HepG2 (cell line): ENCODE measurements around the gene BEND3. TPM values are rescaled to one million over a fixed set of nuclear protein-coding genes. Genes with fewer than 3 reads are reported as not detected.
"Not testable (repeated sequence)": the region's sequence is repeated elsewhere in the genome, so short reads cannot be mapped to it uniquely, and the experiment has no call there.

Experiments
- ATAC-seq: fragments of 200-7000 bp; cut with Tn5 transposase; 3 replicates; pipeline ENCODE4 v1.9.1; 2020; ENCODE audit warnings: mild to moderate bottlenecking, moderate library complexity
- BruUV-seq: library from RNA; stranded (reverse); fragments of 400-500 nt; replicated peaks from 2 replicates; lab custom pipeline; 2021; lab: Mats Ljungman, UMichigan
- CTCF ChIA-PET: fragments of 300-600 bp; formaldehyde crosslinking; extraction: SDS; loops from one replicate; lab custom pipeline; 2021; ENCODE audit warnings: low total read pairs, inconsistent platforms, low intra/inter-chr PET ratio; lab: Yijun Ruan, JAX
- POLR2A ChIA-PET: fragments of 350-600 bp; sonication (Branson Sonifier 250); formaldehyde crosslinking; loops from one replicate; lab custom pipeline; 2020; ENCODE audit warnings: antibody characterized with exemption, inconsistent platforms; lab: Yijun Ruan, JAX
- DNase-seq: peaks from one replicate; pipeline ENCODE4 v3.0.0-alpha.2; 2015; ENCODE audit warnings: low spot score
- FAIRE-seq: peaks from 3 replicates; lab custom pipeline; 2011; peaks lifted over from hg19 to GRCh38; lab: Jason Lieb, UNC
- H2AFZ ChIP-seq: one replicate; pipeline ENCODE4 v1.6.1; 2011; ENCODE audit warnings: low read length, inconsistent platforms
- H3K27ac ChIP-seq: fragments of 300-600 bp; 3 replicates; pipeline ENCODE4 v1.8.0; 2011; ENCODE audit warnings: mixed run types, mild to moderate bottlenecking, mixed read lengths, low read length, inconsistent platforms; ENCODE audit not compliant: insufficient read depth; ENCODE audit errors: extremely low read length
- H3K27me3 ChIP-seq, 2 experiments: fragments of 200-600 bp in 1 of 2; 2 replicates in 1 of 2; 3 replicates in 1 of 2; pipeline versions ENCODE4 v1.6.0 to v1.8.0; 2011; ENCODE audit warnings: low read length in 2 of 2, mild to moderate bottlenecking in 2 of 2, moderate library complexity in 2 of 2, inconsistent platforms in 1 of 2; ENCODE audit not compliant: insufficient read depth in 2 of 2, control insufficient read depth in 1 of 2
- H3K36me3 ChIP-seq, 2 experiments: fragments of 200-600 bp in 1 of 2; replicated peaks in 1 of 2; 2 replicates in 1 of 2; 3 replicates in 1 of 2; pipeline versions ENCODE4 v1.5.1 to v1.8.0; 2011; ENCODE audit warnings: low read length in 2 of 2, inconsistent platforms in 1 of 2; ENCODE audit not compliant: insufficient read depth in 2 of 2, control insufficient read depth in 1 of 2
- H3K4me1 ChIP-seq: 2 replicates; pipeline ENCODE4 v1.5.1; 2012; ENCODE audit warnings: low read length, inconsistent platforms; ENCODE audit not compliant: insufficient read depth
- H3K4me2 ChIP-seq: 2 replicates; pipeline ENCODE4 v1.6.0; 2011; ENCODE audit warnings: low read depth, low read length, inconsistent platforms
- H3K4me3 ChIP-seq, 3 experiments: fragments of 200-600 bp in 1 of 3; sonication (generic), shearing (Covaris generic) in 1 of 3; replicated peaks in 1 of 3; 2 replicates each; pipeline ENCODE4 v1.5.1; 2011 to 2016; ENCODE audit warnings: low read length in 3 of 3, inconsistent platforms in 2 of 3, low read depth in 2 of 3, mild to moderate bottlenecking in 2 of 3, control low read depth in 1 of 3, mixed read lengths in 1 of 3; ENCODE audit not compliant: insufficient read depth in 1 of 3
- H3K79me2 ChIP-seq: one replicate; pipeline ENCODE4 v1.6.1; 2011; ENCODE audit warnings: low read length, inconsistent platforms; ENCODE audit not compliant: insufficient read depth
- H3K9ac ChIP-seq: 2 replicates; pipeline ENCODE4 v1.6.0; 2011; ENCODE audit warnings: mild to moderate bottlenecking, low read depth, low read length, inconsistent platforms; ENCODE audit not compliant: insufficient read depth
- H3K9me3 ChIP-seq: 2 replicates; pipeline ENCODE4 v1.5.1; 2012; ENCODE audit warnings: mild to moderate bottlenecking, low read length
- H4K20me1 ChIP-seq: 2 replicates; pipeline ENCODE4 v1.6.0; 2011; ENCODE audit warnings: inconsistent platforms, mild to moderate bottlenecking, low read length, moderate library complexity; ENCODE audit not compliant: insufficient read depth
- BATF2 ChIP-seq: sonication (generic); formaldehyde crosslinking; IDR thresholded peaks from 2 replicates; pipeline ENCODE4 v1.8.0; 2022; ENCODE audit warnings: mild to moderate bottlenecking, missing genetic modification reagents, moderate library complexity
- ZBTB2 ChIP-seq: sonication (generic); formaldehyde crosslinking; IDR thresholded peaks from 2 replicates; pipeline ENCODE4 v1.8.0; 2022; ENCODE audit warnings: low read depth, missing genetic modification reagents
- ZNF276 ChIP-seq: sonication (generic); formaldehyde crosslinking; IDR thresholded peaks from 2 replicates; pipeline ENCODE4 v1.4.0; 2020; ENCODE audit warnings: mild to moderate bottlenecking, low read depth, missing genetic modification reagents
- WGBS: methylation state at CpG from one replicate; pipeline ENCODE4 v1.1.6; 2017; ENCODE audit warnings: low lambda C conversion rate; 5-methylcytosine and 5-hydroxymethylcytosine counted together
- in situ Hi-C: cut with HindIII; loops from 2 replicates; pipeline ENCODE4 v1.10.0; 2017; ENCODE audit warnings: low pct_unique_long_range_greater_than_20kb; ENCODE audit not compliant: extremely low pct_ligation_motif_present
- intact Hi-C: fragments of 100-400 bp; cut with micrococcal nuclease; formaldehyde crosslinking; loops from one replicate; pipeline ENCODE4 v1.10.0; 2022; ENCODE audit not compliant: unreplicated experiment
- polyA plus RNA-seq, 8 experiments: library from polyadenylated mRNA; depleted of rRNA in 3 of 8; stranded (reverse) in 7 of 8; unstranded in 1 of 8; fragments of >200 nt; fragmentation: Illumina TruSeq in 4 of 8; extraction: Trizol in 4 of 8; gene quantifications; 2 replicates each; pipeline versions ENCODE4 v1.2.1 to v1.2.3, GENCODE V29; 2011 to 2016; ENCODE audit warnings: low read depth in 4 of 8, missing spikeins in 1 of 8, mixed read lengths in 1 of 8; ENCODE audit not compliant: insufficient read depth in 1 of 8
- total RNA-seq, 5 experiments: library from RNA; depleted of rRNA; stranded (reverse); fragments of >200 nt; fragmentation: Illumina TruSeq; extraction: Trizol; gene quantifications; 2 replicates each; pipeline ENCODE4 v1.2.3, GENCODE V29; 2016; ENCODE audit warnings: low read depth in 1 of 5

BEND3 gene
- total and polyA plus RNA-seq, 2 of the 13 experiments (the other 11 are each of a cell fraction or from before 2014, with no cell fraction given), result 1.4 to 5.8 TPM

DNA sequence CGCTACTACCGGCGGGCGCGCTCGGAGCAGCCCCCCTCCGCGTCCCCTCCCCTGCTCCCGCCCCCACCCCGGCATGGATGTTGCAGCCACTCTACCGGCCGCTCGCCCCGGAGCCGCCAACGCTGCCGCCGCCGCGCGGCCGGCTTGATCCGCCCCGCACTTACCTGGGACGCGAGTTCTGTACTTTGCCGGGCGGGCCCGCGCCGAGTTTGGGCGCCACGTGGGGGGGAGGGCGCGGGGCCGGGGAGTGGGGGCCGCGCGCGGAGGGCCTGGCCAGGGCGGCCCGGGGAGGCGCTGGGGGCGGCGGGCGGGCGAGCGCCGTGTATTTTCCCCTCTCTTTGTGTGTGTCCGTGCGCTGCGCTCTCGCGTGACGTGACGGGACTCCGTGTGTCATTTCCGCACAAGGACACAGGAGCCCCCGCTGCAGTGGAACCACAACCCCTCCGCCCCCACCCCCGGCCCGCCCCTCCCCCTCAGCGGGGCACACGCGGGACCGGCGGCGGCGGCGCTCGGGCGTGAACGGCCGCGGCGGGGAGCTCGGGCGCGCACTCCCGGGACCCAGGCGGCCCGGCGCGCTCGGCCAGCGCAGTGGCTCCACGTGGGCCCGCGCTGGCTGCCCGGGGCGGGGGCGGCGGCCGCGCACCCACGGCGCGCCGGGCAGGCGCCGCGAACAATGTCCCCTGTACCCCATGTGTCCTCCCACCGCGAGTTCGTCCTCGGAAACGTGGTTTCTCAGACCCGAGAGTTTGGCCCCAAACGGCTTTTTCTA lies at the start of gene BEND3 (continued):
- TF ChIP-seq ZBTB2 (CRISPR knock-in tag) (0 out of 2 replicates have a peak, but pooled peaks have one; percentile 40), ZNF276 (CRISPR knock-in tag) (no peak), BATF2 (CRISPR knock-in tag) (0 out of 2 replicates have a peak, but pooled peaks have one; percentile 12)

- H3K27me3 ChIP-seq, H3K36me3 ChIP-seq, H4K20me1 ChIP-seq, H3K4me2 ChIP-seq, H3K27ac ChIP-seq, H3K4me1 ChIP-seq, BruUV-seq, CTCF ChIA-PET, ATAC-seq, intact Hi-C loops, H3K79me2 ChIP-seq, FAIRE-seq, in situ Hi-C loops, POLR2A ChIA-PET, H3K9ac ChIP-seq, H3K9me3 ChIP-seq, H3K4me3 ChIP-seq, H2AFZ ChIP-seq, DNase-seq: not testable (repeated sequence)
- WGBS, result 94% methylated on average over 3 of the region's 5 CpGs
Measured at GRCh38 chr6:107164299-107164698, 49.0 kb upstream of the BEND3 start.
